ENCODE data around the gene GABRR1. TPM values are rescaled to one million over a fixed set of nuclear protein-coding genes. Genes with fewer than 3 reads are reported as not detected.
"Not testable (repeated sequence)": the region's sequence is repeated elsewhere in the genome, so short reads cannot be mapped to it uniquely, and the experiment has no call there.

GABRR1 gene
- polyA plus RNA-seq, 3 donors, result not detected

GRCh38 chr6:89139509-89140346 lies 77.4 kb downstream of the GABRR1 start:
- no peak overlapping the region for H3K27ac ChIP-seq (ENCODE audit: low read depth, low read length)
- WGBS, 3 donors, result 48 to 86% (median 84%) methylated on average over 5 of the region's 5 CpGs

- 81 to 89% (median 84%) methylated on average over 2 of the region's 2 CpGs for WGBS, 3 donors
- H3K27ac ChIP-seq (ENCODE audit: low read depth, low read length), result no peak overlapping the region
These were observed 79.0 kb downstream of the GABRR1 start for GRCh38 chr6:89138173-89138572.

- 89 to 92% (median 91%) methylated on average over 3 of the region's 3 CpGs for WGBS, 3 donors
These were observed 82.4 kb downstream of the GABRR1 start for GRCh38 chr6:89134723-89135122.

GRCh38 chr6:89133981-89134380 lies 83.2 kb downstream of the GABRR1 start:
- H3K27ac ChIP-seq (ENCODE audit: low read depth, low read length), result no peak overlapping the region
- WGBS, 3 donors, result 84 to 92% (median 88%) methylated on average over 9 of the region's 9 CpGs

More at GRCh38 chr6:89134723-89135122, 82.4 kb downstream of the GABRR1 start:
- H3K27ac ChIP-seq (ENCODE audit: low read depth, low read length), result no peak overlapping the region

- WGBS, 3 donors, result 67 to 88% (median 76%) methylated on average over 2 of the region's 2 CpGs
- H3K27ac ChIP-seq (ENCODE audit: low read depth, low read length), result no peak overlapping the region
These were observed 85.1 kb downstream of the GABRR1 start for GRCh38 chr6:89132057-89132456.

- 89 to 97% (median 97%) methylated on average over 3 of the region's 3 CpGs for WGBS, 3 donors
- no peak overlapping the region for H3K27ac ChIP-seq (ENCODE audit: low read depth, low read length)
These were observed 85.6 kb downstream of the GABRR1 start for GRCh38 chr6:89131599-89131998.

GRCh38 chr6:89128256-89128671 lies 88.9 kb downstream of the GABRR1 start:
- WGBS, 3 donors, result 67 to 68% (median 67%) methylated on average over 2 of the region's 2 CpGs
- H3K27ac ChIP-seq (ENCODE audit: low read depth, low read length), result not testable (repeated sequence)

Other genes starting within 250 kb of the GABRR1 start
- gene PNRC1, start 136.6 kb downstream of the GABRR1 start, polyA plus RNA-seq, result 100 to 1,000 TPM in 2 of 3 donors, 10 to 100 TPM in 1; 29.7 to 359 (median 175) TPM
- gene SRSF12, start 99.3 kb downstream of the GABRR1 start, polyA plus RNA-seq, result under 1 TPM; 0.22 to 0.45 (median 0.29) TPM
- gene PM20D2, start 71.3 kb downstream of the GABRR1 start, polyA plus RNA-seq, result 1 to 10 TPM; 3.2 to 4.8 (median 4.0) TPM
- gene GABRR2, start 97.9 kb upstream of the GABRR1 start, polyA plus RNA-seq, result under 1 TPM; 0.26 to 0.94 (median 0.56) TPM
- gene UBE2J1, start 135.4 kb upstream of the GABRR1 start, polyA plus RNA-seq, result 10 to 100 TPM; 24.2 to 37.5 (median 26.0) TPM
- 10 to 100 TPM in 1 of 3 donors, 1 to 10 TPM in 2; 3.7 to 12.3 (median 8.7) TPM for gene RRAGD, start 194.9 kb upstream of the GABRR1 start, polyA plus RNA-seq
- 1 to 10 TPM; 3.1 to 9.3 (median 4.1) TPM for gene ANKRD6, start 215.8 kb upstream of the GABRR1 start, polyA plus RNA-seq